ENCODE results near the gene ADGRL3. TPM values are rescaled to one million over a fixed set of nuclear protein-coding genes. Genes with fewer than 3 reads are reported as not detected.

The ADGRL3 gene
- polyA plus RNA-seq, 1 experiment: 0.35 TPM

- no peak for TF ChIP-seq CTCF (IDR thresholded peaks at IDR 0.05; ENCODE audit: low read depth, low read length)
- ChIA-PET CTCF (no interaction called here), POLR2A (no interaction called here)
- H3K4me3 ChIP-seq (ENCODE audit: low read depth, low read length): no peak overlapping the region
- H3K9me3 ChIP-seq (ENCODE audit: control insufficient read depth, insufficient read depth, low read length): no peaks in the 10 kb centered on the region
- no peak for DNase-seq (ENCODE audit: low read depth, low spot score)
- no peaks in the 10 kb centered on the region for H3K27me3 ChIP-seq (ENCODE audit: control insufficient read depth, insufficient read depth, low read length)
- H3K27ac ChIP-seq (ENCODE audit: low read depth, low read length): no peak overlapping the region
These were observed 379.7 kb downstream of the ADGRL3 start for GRCh38 chr4:61579786-61580185.

GRCh38 chr4:61580721-61581377 is 380.7 kb downstream of the ADGRL3 start:
- no peak for TF ChIP-seq CTCF (IDR thresholded peaks at IDR 0.05; ENCODE audit: low read depth, low read length)
- DNase-seq (ENCODE audit: low read depth, low spot score): no peak
- ChIA-PET CTCF (no interaction called here), POLR2A (no interaction called here)
- Histone ChIP-seq H3K4me3 (ENCODE audit: low read depth, low read length) (no peak overlapping the region), H3K9me3 (ENCODE audit: control insufficient read depth, insufficient read depth, low read length) (no peaks in the 10 kb centered on the region), H3K27ac (ENCODE audit: low read depth, low read length) (no peak overlapping the region), H3K27me3 (ENCODE audit: control insufficient read depth, insufficient read depth, low read length) (no peaks in the 10 kb centered on the region)

- Histone ChIP-seq H3K27ac (ENCODE audit: low read depth, low read length) (no peak overlapping the region), H3K4me3 (ENCODE audit: low read depth, low read length) (no peak overlapping the region), H3K27me3 (ENCODE audit: control insufficient read depth, insufficient read depth, low read length) (no peaks in the 10 kb centered on the region), H3K9me3 (ENCODE audit: control insufficient read depth, insufficient read depth, low read length) (no peaks in the 10 kb centered on the region)
- ChIA-PET CTCF (no interaction called here), POLR2A (no interaction called here)
- peak; percentile 3 for DNase-seq (ENCODE audit: low read depth, low spot score)
- TF ChIP-seq CTCF (IDR thresholded peaks at IDR 0.05; ENCODE audit: low read depth, low read length): no peak
These were observed 383.6 kb downstream of the ADGRL3 start for GRCh38 chr4:61583696-61584095.

- Histone ChIP-seq H3K9me3 (ENCODE audit: control insufficient read depth, insufficient read depth, low read length) (no peaks in the 10 kb centered on the region), H3K27me3 (ENCODE audit: control insufficient read depth, insufficient read depth, low read length) (no peaks in the 10 kb centered on the region), H3K27ac (ENCODE audit: low read depth, low read length) (no peak overlapping the region), H3K4me3 (ENCODE audit: low read depth, low read length) (no peak overlapping the region)
- TF ChIP-seq CTCF (IDR thresholded peaks at IDR 0.05; ENCODE audit: low read depth, low read length): no peak
- ChIA-PET POLR2A (no interaction called here), CTCF (no interaction called here)
- no peak for DNase-seq (ENCODE audit: low read depth, low spot score)
These were observed 388.7 kb downstream of the ADGRL3 start for GRCh38 chr4:61588621-61589402.

GRCh38 chr4:61590881-61591280 is 390.8 kb downstream of the ADGRL3 start:
- TF ChIP-seq CTCF (IDR thresholded peaks at IDR 0.05; ENCODE audit: low read depth, low read length): peak; percentile 19; the same call in 1 of the 2 replicates
- ChIA-PET POLR2A (no interaction called here), CTCF (no interaction called here)
- Histone ChIP-seq H3K27ac (ENCODE audit: low read depth, low read length) (no peak overlapping the region), H3K4me3 (ENCODE audit: low read depth, low read length) (no peak overlapping the region), H3K27me3 (ENCODE audit: control insufficient read depth, insufficient read depth, low read length) (no peaks in the 10 kb centered on the region), H3K9me3 (ENCODE audit: control insufficient read depth, insufficient read depth, low read length) (no peaks in the 10 kb centered on the region)
- DNase-seq (ENCODE audit: low read depth, low spot score): no peak
